NCI-H69 (cell line): ENCODE results near the gene SMAD4.
"Not testable (repeated sequence)": the region's sequence is repeated elsewhere in the genome, so short reads cannot be mapped to it uniquely, and the experiment has no call there.

ENCODE experiments used
- DNase-seq: peaks from one replicate; lab custom pipeline; 2025; lab: John Stamatoyannopoulos, UW

SMAD4 gene

DNA sequence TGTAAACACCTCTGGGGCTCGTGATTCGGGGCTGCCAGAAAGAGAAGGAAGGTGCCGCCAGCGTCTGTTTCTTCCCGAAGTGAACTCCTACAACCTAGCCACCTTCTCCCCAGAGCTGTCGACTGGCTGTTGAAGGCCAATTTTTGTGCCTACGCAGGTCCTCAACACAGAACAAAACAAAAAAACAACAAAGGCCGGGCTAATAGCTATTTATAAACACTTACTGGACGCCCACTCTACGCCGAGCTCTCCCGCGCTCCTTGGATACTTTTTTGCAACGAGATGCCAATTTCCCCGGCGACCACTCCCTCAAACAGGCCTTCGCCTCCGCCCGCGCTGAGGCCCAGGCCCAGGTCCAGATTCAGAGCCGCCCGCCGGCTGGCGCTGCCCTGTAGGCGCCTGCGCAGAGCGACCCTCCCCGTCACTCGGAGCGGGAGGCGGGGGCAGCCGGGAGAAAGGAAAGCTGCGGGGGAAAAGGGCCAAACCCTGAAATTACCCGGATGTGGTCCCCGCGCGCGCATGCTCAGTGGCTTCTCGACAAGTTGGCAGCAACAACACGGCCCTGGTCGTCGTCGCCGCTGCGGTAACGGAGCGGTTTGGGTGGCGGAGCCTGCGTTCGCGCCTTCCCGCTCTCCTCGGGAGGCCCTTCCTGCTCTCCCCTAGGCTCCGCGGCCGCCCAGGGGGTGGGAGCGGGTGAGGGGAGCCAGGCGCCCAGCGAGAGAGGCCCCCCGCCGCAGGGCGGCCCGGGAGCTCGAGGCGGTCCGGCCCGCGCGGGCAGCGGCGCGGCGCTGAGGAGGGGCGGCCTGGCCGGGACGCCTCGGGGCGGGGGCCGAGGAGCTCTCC, at the start of gene SMAD4:
Gene SMAD4 (plus strand): TSS at position 520 of the 843 bp plus-strand sequence. CDS start 16,834 bp downstream, outside the sequence.
- peak; percentile 100 for DNase-seq

GRCh38 chr18:50981381-50981780, 48.6 kb upstream of the SMAD4 start:
- DNase-seq = no peak

DNA sequence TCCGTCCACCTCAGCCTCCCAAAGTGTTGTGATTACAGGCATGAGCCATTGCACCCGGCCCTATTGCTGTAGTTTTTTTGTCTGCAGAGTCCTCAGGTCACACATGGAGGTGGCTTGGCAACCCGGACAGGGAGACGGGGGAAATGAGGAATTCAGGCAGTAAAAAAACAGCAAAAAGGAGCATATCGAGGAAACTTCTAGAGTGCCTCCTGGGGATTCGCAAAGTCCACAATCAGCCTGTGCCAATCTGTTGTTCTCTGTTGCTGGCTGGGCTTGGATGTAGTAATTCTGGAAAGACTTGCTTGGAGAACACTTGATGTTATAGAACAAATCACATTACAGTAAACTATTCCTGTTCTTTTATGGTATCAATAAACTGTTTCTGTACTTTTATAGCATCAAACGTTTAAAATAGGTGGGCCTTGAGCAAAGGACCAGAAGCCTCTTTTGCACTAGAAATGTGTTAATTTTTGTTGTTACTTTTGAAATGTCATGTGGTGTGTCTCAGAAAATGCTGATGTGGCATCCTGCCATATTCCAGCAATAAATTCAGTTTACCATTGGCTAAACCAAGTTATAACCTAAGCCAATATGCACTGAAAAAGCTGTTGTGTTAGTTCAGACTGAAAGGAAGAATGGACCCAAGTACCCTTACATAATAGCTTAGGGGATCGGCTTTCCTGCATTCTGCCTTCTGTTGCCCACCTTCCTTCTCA, 47.8 kb upstream of the SMAD4 start:
- peak; percentile 89 for DNase-seq

GRCh38 chr18:50982802-50983179, 47.2 kb upstream of the SMAD4 start:
- DNase-seq = peak; percentile 89

GRCh38 chr18:50986360-50987087, 43.5 kb upstream of the SMAD4 start:
- DNase-seq = no peak

DNA sequence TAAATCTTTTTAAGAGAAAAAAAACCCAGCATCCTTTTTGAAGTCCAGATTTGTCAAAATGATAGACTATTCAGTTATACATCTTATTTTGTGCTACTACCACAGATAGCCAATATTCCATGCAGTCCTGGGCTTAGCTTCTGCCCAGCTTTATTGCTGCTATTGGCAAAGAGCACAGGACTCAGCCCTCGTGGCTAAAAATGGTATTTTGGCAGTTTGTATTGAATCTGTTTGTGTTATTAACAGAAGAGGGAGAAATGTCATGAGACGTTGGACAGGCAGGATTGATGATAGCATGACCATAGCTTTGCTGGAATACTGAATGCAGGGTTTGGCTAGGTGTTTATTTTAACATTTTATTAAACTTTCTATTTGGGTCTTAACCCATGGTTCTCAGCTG, 42.8 kb upstream of the SMAD4 start:
- no peak for DNase-seq

GRCh38 chr18:50989711-50990110, 40.3 kb upstream of the SMAD4 start:
- no peak for DNase-seq

- no peak for DNase-seq
Observed at GRCh38 chr18:50992351-50992762, 37.7 kb upstream of the SMAD4 start.

- DNase-seq = no peak
Observed at GRCh38 chr18:50994031-50994430, 36.0 kb upstream of the SMAD4 start.

DNA sequence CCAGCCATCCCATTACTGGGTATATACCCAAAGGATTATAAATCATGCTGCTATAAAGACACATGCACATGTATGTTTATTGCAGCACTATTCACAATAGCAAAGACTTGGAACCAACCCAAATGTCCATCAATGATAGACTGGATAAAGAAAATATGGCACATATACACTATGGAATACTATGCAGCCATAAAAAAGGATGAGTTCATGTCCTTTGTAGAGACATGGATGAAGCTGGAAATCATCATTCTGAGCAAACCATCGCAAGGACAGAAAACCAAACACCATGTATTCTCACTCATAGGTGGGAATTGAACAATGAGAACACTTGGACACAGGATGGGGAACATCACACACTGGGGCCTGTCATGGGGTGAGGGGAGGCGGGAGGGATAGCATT, 26.8 kb upstream of the SMAD4 start:
- not testable (repeated sequence) for DNase-seq

DNA sequence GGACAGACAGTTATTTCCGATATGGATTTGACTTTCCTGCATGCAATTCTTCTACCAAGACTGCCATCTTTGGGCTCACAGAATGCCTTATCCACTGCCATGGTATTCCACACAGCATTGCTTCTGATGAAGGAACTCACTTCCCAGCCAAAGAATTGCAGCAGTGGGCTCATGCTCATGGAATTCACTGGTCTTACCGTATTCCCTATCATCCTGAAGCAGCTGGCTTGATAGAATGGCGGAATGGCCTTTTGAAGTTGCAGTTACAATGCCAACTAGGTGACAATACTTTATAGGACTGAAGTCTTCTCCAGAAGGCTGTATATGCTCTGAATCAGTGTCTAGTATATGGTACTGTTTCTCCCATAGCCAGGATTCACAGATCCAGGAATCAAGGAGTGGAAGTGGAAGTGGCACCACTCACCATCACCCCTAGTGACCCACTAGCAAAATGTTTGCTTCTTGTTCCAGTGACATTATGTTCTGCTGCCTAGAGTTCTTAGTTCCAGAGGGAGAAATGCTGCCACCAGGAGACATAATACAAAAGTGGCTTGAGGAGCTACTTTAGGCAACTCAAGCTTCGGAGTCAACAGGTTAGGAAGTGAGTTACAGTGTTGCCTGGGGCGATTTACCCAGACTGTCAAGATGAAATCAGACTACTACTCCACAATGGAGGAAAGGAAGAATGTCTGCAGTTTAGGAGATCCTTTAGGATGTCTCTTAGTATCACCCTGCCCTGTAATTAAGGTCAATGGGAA, 23.8 kb upstream of the SMAD4 start:
- peak; percentile 37 for DNase-seq

- DNase-seq = no peak
Observed at GRCh38 chr18:51006948-51007789, 22.8 kb upstream of the SMAD4 start.

DNA sequence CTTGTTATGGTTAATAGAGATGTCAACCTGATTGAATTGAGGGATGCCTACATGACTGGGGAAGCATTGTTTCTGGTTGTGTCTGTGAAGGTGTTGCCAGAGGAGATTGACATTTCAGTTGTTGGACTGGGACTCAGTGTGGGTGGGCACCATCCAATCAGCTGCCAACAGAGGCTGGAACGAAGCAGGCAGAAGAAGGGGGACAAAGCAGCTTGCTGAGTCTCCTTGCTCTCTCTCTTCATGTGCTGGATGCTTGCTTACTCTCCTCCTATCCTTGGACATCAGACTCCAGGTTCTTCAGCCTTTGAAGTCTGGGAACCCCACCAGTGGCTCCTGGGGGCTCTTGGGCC, 22.2 kb upstream of the SMAD4 start:
- DNase-seq = no peak

DNA sequence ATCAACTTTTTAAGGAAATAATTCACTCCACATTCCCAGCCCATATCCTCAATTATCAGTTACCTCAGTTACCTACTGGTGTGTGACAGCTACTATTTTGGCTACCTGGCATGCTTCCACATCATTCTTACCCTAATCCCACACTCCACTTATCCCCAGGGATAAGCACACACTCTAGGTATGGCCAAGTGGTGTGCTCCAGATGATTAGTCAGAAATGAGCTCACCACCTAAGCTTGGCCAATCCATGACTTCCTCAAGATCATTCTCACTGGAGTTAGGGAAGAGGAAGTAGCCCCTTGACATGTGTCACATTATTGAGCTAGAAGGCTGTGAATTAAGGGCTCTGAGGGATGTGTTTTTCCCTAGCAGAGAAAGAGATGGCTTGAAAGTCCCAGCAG, 20.9 kb upstream of the SMAD4 start:
- DNase-seq = peak; percentile 98

DNA sequence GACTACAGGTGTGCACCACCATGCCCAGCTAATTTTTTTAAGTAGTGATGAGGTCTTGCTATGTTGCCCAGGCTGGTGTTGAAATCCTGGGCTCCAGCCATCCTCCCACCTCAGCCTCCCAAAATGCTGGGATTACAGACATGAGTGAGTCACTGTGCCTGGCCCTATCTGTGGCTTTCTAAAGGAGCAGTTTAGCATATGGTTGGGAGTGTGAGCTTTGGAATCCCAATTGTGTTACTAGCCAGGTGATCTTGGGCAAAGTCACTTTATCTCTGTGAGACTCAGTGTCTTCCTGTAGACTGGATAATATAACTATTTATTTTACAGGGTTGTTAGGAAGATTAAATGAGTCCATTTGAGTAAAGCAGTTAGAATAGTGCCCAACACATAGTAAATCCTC, 19.8 kb upstream of the SMAD4 start:
- DNase-seq = no peak

DNA sequence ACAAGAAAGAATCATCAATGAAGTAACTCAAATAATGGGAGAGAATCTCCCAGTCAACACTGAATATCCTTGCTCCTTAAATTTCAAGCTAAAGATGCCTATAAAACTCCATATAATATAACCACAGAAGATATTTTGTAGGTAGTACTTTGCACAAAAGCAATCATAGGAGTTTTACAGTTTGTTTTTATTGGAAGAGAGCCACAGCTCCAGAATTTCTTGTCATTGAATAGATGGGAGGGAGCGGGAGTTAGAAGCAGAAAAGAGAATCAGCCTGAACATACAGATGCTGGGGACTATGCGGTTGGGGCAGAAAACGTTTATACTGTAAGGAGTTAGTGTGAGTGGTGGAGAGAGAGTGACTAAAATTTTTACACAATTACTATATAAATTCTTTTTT, 18.3 kb upstream of the SMAD4 start:
- no peak for DNase-seq

DNA sequence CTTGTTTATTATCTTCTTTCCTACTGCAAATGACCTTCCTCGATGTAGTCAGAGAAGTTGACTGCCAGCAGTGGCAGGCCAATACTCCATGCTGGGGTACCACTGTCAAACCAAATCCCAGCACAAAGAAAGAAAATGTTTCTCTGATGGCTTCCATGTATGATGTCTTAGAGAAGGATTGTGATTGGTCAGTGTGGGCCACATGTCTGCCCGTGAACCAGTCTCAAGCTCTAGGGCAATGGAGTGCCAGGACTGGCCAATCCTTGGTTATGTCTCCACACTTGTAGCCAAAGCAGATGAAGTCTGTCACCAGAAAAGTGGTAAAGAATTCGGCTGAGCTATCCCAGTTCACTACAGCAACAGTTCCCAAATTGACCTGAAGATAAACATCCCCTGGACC, 17.6 kb upstream of the SMAD4 start:
- no peak for DNase-seq

GRCh38 chr18:51013259-51013658, 16.8 kb upstream of the SMAD4 start:
- no peak for DNase-seq

DNA sequence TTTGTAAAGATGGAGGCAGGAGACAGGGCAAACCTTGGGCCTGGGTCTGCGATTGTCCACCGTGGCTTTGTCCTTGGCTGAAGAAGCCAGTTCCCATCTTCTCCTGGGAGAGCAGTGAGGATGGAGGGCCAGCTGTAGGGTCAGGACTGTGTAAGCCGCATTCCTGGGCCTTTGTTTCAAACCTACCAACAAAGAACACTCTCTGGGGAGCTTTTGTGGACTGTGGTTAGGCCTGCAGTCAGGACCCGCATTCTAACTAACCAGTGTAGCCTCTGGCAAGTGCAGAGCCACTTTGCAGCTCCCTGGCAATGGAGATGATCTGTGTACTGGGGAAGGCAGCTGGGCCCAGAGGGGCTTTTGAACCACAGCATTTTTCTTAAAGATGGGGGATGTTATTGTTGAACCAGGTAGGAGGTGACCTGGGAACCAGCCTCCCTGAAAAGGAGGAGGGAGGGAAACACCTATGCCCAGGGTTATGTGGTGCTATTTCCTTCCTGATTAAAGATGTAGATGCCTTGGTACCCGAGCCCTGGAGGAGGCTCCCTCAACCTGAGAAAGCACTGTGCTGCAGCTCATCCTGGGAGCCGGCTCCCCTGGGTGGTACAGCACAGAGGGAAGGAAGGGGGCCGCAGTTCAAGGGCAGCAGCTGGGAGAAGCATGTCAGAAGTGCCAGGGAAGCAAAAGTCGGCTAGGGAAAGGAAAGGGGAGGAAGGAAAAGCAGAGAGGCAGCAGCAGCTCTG, 12.7 kb upstream of the SMAD4 start:
- no peak for DNase-seq

GRCh38 chr18:51020536-51020935, 9.5 kb upstream of the SMAD4 start:
- DNase-seq = no peak
